ENCODE results near the gene KLF6.

DNA sequence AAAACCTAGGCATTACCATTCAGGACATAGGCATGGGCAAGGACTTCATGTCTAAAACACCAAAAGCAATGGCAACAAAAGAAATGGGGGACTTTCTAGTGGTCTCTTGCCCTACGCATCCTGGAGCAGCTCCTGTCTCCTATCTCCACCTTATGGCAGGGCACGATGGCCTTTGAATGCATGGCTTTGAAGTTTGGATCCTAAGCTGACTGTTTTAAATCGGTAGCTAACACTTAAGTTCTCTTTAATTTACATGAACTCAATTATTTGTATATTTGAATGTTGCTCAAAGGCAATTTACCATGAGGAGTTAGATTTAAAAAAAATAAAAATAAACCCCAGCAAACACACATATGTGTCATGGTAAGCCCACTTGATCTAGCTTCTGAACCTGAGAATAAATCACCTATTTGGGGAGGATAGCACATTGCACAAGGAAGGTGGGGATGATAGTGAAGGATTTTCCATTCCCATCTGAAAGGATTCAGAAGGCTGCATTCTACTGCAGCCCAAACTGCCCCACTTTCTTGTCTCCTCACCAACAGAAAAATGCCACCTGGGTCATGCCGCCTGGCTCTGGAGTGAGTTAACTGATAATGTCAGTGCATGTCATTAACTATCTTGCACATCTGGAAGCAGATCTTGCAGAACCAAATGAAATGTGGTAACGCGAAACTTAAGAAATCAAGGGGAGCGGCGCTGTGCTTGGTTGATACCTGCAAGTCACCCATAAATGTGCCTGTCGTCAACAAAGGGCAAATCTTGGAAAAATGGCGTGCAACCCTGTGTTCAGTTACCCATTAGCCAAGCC lies 12.4 kb downstream of the KLF6 start:
- TF ChIP-seq E2F3 (CRISPR knock-in tag; IDR thresholded peaks at IDR 0.05) (no peak), SP2 (IDR thresholded peaks at IDR 0.05; ENCODE audit: extremely low read depth, low read depth, low read length, poor library complexity, severe bottlenecking) (no peak), NFYB (IDR thresholded peaks at IDR 0.05; ENCODE audit: extremely low read depth, insufficient read length) (no peak), ZNF551 (CRISPR knock-in tag; IDR thresholded peaks at IDR 0.05) (no peak), MCM7 (IDR thresholded peaks at IDR 0.05) (no peak), FOXO4 (CRISPR knock-in tag; IDR thresholded peaks at IDR 0.05) (no peak), STAT5A (IDR thresholded peaks at IDR 0.05; ENCODE audit: borderline replicate concordance, low read length) (no peak), POLR2AphosphoS5 (IDR thresholded peaks at IDR 0.05; ENCODE audit: control insufficient read depth, insufficient read depth, low read depth, low read length) (no peak), EZH2 (IDR thresholded peaks at IDR 0.05; ENCODE audit: borderline replicate concordance, low read depth, low read length) (no peak), JUNB (CRISPR knock-in tag; conservative IDR thresholded peaks at IDR 0.05) (no peak), NR2C2 (CRISPR knock-in tag; IDR thresholded peaks at IDR 0.05) (no peak), NR2C2 (tag; IDR thresholded peaks at IDR 0.05) (no peak), ZNF589 (CRISPR knock-in tag; IDR thresholded peaks at IDR 0.05; ENCODE audit: low read depth) (no peak), USF2 (CRISPR knock-in tag; IDR thresholded peaks at IDR 0.05) (no peak)
- TF ChIP-seq, protein P1, sequence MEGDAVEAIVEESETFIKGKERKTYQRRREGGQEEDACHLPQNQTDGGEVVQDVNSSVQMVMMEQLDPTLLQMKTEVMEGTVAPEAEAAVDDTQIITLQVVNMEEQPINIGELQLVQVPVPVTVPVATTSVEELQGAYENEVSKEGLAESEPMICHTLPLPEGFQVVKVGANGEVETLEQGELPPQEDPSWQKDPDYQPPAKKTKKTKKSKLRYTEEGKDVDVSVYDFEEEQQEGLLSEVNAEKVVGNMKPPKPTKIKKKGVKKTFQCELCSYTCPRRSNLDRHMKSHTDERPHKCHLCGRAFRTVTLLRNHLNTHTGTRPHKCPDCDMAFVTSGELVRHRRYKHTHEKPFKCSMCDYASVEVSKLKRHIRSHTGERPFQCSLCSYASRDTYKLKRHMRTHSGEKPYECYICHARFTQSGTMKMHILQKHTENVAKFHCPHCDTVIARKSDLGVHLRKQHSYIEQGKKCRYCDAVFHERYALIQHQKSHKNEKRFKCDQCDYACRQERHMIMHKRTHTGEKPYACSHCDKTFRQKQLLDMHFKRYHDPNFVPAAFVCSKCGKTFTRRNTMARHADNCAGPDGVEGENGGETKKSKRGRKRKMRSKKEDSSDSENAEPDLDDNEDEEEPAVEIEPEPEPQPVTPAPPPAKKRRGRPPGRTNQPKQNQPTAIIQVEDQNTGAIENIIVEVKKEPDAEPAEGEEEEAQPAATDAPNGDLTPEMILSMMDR (IDR thresholded peaks at IDR 0.05 in 2 of 3, conservative IDR thresholded peaks at IDR 0.05 in 1 of 3; ENCODE audit: insufficient read depth in 2 of 3, low read depth in 1 of 3, low read length in 3 of 3) = no peak

Measured in K562 (cell line).